NOMO-1 treated with dmso at 0.1 percent for 144 hours (cell line): Measurements from ENCODE around the gene BEX1.
"Not testable (repeated sequence)": the region's sequence is repeated elsewhere in the genome, so short reads cannot be mapped to it uniquely, and the experiment has no call there.

Experiments
- DNase-seq: peaks from one replicate; lab custom pipeline; 2025; ENCODE audit not compliant: unreplicated experiment; lab: John Stamatoyannopoulos, UW

Gene BEX1

DNA sequence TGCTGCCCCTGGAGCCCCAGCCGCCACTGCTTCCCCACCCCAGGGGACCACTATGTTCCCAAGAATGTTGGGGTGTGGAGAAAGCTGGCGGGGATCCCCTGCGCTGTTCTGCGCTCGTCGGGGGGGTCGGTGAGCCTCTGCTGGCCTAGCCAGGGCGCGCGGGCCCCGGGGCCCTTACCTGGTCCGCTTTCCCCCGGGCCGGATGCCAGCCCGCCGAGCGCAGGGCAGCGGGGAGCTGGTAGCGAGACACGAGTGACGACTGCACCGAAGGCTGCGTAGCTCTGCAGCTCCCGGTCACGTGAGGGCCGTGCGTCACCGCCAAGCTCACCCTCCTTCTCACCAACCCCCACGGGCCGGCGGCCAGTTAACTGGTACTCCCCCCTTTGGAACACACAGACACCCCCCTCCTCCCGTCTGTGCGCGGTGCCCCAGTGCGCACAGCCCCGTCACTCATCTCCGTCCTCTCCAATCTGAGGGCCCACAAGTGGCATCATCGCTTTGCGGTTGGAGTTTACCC lies at the start of gene BEX1:
Gene BEX1 (minus strand): TSS at position 254 of the 517 bp plus-strand sequence. CDS start 897 bp downstream, outside the sequence.
- DNase-seq = peak; percentile 77

DNA sequence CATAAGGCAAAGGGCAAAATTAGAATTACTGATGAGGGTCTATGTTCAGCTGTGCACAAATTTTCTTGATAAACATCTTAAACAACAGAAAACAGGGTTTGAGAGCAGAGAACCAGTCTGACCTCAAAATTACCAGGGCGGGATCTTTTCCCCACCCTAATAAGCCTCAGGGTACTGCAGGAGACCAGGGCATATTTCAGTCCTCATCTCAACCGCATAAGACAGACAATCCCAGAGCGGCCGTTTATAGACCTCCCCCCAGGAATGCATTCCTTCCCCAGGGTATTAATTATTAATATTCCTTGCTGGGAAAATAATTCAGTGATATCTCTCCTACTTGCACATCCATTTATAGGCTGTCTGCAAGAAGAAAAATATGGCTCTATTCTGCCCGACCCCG lies 45.5 kb upstream of the BEX1 start:
- not testable (repeated sequence) for DNase-seq

DNA sequence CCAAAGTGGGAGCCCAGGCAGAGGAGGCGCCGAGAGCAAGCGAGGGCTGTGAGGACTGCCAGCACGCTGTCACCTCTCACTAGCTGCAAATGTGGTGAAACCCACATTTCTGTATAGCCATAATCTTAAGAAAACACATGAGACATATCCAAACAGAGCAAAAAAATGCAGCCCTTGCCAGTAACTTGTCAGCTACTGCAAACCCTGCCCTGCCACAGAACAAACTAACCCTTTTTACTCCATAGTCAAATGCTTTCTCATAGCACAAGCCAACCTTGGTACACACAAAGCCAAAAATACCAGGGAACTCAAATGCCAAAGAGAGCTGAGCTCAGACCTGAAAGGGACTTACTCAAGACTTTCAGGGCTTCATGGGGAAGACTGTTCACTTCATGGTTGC lies 43.9 kb upstream of the BEX1 start:
- DNase-seq = no peak

DNA sequence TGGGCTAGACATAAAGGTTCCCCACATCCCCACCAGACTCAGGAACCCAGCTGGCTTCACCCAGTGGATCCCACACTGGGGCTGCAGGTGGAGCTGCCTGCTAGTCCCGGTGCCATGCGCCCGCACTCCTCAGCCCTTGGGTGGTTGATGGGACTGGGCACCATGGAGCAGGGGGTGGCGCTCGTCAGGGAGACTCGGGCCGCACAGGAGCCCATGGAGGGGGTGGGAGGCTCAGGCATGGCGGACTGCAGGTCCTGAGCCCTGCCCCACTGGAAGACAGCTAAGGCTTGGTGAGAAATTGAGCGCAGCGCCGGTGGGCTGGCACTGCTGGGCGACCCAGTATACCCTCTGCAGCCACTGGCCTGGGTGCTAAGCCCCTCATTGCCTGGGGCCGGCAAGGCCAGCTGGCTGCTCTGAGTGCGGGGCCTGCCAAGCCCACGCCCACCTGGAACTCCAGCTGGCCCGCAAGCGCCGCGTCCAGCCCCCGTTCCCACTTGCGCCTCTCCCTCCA lies 43.3 kb upstream of the BEX1 start:
- DNase-seq = not testable (repeated sequence)

DNA sequence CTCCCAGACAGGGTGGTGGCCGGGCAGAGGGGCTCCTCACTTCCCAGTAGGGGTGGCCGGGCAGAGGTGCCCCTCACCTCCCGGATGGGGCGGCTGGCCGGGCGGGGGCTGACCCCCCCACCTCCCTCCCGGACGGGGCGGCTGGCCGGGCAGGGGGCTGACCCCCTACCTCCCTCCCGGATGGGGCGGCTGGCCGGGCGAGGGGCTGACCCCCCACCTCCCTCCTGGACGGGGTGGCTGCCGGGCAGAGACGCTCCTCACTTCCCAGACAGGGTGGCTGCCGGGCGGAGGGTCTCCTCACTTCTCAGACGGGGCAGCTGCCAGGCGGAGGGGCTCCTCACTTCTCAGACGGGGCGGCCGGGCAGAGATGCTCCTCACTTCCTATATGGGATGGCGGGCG lies 40.4 kb upstream of the BEX1 start:
- DNase-seq = not testable (repeated sequence)

DNA sequence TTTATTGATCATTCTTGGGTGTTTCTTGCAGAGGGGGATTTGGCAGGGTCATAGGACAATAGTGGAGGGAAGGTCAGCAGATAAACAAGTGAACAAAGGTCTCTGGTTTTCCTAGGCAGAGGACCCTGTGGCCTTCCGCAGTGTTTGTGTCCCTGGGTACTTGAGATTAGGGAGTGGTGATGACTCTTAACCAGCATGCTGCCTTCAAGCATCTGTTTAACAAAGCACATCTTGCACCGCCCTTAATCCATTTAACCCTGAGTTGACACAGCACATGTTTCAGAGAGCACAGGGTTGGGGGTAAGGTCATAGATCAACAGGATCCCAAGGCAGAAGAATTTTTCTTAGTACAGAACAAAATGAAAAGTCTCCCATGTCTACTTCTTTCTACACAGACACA lies 39.9 kb upstream of the BEX1 start:
- not testable (repeated sequence) for DNase-seq

DNA sequence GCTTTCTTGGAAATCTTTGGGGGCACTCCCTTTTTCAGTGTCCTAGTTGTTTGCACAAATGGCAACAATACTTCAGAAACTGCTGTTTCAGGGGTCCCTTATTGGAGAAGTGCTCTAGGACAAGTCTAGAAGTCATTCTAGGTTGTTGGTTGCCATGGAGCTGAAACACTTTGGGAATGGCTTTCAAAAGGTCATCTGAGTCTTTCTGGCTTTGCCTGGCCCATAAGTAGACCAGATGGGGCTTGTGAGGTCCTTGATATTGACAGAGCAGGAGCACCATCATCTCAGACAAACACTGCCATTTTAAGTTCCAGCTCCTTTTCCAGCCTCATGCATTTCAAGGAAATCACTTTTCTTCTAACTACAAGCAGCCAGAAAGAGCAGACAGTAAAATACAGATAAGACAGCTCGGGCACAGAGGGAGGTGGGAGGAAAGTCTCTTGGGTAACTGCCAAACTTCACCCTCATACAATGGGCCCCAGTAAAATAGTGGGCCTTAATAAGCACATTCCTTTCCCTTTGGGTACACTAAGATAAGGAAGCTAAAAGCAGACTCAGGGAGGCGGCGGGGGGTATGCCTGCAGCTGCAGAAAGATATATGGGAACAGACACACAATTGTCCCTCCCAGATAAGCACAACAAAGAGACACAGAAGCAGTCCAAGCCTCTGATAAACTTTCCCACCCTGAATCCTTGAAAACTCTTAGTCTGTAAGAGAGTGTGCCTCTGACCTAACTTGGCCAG lies 37.5 kb upstream of the BEX1 start:
- no peak for DNase-seq

DNA sequence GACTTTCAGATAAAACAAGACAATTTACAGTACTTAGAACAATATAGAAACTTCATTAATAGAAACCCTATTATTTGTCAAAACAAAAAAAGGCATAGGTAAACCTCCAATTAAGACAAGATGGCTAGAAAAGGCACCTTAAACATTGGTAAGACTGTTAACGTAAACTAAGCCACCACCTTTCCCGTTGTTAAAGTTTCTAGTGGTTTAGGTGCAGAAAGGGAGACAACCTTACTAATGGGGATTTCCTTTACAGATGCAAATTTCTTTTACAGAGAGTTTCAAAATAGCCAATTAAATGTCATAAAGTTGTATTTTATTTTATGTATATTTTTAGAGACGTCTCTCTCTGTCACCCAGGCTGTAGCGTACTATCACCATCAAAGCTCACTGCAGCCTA lies 36.5 kb upstream of the BEX1 start:
- no peak for DNase-seq

DNA sequence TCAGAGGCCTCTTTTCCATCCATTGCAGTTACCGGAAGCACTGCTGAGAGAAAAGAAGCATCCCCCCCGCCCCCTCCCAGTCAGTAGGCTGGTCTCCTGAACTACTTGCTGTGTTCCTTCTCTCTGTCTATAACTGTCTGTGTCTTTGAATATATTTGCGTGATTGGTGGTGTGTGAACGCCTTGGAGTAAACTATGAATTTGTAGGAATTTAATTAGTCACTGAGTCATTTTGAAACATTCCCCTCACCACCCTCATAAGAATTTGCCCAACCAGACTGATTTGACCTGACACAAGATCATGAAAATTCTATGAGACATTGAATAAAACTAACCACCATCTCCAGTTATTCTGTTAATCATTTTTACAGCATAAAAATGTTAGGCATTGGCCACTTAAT lies 35.7 kb upstream of the BEX1 start:
- DNase-seq = no peak

DNA sequence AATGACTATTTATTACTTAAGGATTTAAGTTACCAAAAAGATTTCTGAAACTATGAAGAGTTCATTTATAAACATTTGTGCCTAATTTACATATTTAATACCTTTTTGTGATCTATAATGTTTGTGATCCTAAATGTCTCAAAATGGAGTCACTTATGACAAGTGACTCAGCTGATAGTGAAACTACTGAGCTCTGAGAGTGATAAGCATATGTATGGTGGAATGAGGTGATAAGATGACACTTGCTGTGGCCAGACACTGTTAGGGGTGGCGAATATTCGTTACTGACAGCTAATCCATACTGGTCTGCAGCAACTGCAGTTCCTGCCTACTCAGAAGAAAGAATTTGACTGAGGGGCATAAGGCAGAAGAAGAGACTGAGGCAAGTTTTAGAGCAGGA lies 34.5 kb upstream of the BEX1 start:
- DNase-seq = no peak

DNA sequence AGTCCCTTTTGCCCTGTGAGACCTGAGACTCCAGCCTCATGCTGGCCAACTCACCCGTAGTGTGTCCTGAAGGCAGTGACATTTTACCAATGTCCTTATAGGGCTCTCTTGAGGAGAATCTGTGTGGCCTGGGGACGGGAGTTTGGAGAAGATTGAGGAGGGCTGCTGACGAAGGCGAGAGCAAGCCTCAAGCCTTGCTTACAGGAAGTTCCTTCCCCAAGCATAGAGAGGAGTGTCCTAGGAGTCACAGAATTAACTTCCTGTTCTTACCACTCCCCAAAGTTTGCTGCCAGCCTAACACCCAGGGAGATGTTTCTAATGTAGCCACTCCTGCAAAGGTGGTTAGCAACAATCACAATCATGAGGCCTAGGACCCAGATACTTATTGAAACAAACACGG lies 29.0 kb upstream of the BEX1 start, which contains the start of gene NXF3:
Gene NXF3 (minus strand): TSS at position 202 of the 400 bp plus-strand sequence. CDS start 120 bp downstream, at position 82.
- DNase-seq = peak; percentile 73

DNA sequence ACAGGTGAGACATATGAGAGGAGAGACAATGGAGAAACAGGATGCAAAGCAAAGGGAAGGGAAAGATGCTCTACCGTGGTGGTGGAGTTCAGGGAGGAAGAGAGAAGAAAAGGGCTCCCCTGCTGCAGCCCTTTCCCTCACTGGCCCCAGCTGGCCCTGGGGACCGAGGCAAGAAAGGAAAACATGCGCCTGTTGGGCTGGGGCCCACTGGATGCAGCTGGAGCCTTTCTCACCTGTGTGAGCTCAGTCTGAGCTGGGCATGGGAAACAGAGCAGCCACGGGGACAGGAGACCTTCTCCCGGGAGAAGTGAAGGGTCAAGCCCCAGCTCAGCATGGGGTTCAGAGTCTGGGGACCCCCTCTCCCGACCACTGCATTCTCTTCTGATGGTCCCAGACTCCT lies 17.1 kb upstream of the BEX1 start:
- no peak for DNase-seq

DNA sequence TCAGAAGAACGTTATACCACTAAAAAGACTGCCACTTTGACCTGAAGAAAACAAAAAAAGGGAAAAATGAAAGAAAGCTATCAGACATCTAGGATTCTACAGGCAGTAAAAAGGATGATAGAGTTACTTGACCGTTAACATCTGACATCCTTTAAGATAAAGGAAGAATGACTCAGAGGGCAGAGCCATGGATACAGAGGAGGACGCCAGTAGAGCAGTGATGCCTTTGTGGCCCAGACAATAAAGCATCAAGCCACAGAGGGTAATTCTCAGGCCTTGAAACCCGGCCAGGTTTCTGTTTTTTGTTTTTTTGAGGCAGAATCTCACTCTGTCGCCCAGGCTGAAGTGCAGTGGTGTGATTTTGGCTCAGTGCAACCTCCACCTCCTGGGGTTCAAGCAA lies 9.5 kb upstream of the BEX1 start:
- no peak for DNase-seq

DNA sequence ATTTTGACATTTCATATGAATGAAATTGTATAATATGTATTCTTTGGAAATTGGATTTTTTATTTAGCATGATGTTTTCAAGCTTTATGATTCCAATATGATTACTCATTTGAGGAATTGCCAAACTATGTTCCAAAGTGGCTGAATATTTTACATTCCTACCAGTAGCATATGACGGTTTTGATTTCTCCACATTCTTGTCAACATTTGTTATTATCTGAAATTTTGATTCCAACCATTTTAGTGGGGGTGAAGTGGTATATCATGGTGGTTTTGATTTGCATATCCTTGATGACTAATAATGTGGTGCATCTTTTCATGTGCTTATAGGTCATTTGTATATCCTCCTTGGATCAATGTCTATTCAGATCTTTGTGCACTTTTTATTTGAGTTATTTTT lies 2.6 kb upstream of the BEX1 start:
- DNase-seq = no peak

DNA sequence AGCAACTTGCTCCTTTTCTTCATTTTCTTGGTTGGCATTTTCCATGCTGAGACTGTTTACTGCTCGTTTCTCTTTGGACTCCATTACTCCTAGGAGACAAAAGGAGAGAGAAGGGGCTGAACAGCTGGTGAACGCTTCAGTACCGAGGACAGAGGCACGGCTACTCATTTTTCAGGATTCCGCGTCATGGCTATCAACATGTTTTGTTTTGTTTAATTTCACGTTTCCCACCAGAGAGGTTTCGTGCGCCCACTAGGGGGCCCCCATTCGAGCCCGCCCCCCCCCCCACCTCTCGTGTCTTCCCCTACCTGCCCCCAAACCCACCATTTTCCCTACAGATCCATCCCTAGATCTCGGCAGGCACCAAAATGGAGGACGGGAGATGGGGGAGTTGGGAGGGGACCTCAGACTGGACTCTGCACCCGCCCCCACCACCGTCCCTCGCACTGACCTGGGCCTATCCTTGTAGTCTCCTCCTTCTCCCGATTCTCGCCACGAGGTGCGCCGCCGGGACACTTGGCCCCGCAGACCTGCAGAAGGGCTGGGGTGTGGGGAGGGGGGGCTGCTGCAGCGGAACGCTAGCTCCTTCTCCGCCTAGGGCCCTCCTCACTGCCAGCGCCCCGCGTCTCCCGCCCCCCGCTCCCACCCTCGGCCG lies 653 bp downstream of the BEX1 start:
- DNase-seq = peak; percentile 5

DNA sequence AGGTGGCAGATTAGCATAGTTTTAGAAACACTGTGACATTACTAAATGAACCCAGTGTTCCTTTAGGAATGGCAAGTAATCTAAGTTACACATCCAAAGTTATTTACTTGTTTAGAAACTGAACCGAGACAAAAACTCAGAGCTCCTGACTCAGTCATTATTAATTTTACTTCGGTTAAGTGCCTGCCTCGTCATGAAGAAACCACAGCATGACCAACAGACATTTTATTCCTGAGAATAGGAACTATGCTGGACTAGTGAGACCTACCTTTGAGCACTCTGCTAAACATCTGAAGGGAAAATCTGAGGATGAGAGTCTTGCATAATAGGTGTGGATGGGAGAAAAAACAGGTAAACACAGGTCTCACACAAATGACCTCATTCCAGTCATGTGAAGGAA lies 2.5 kb downstream of the BEX1 start:
- DNase-seq = no peak

DNA sequence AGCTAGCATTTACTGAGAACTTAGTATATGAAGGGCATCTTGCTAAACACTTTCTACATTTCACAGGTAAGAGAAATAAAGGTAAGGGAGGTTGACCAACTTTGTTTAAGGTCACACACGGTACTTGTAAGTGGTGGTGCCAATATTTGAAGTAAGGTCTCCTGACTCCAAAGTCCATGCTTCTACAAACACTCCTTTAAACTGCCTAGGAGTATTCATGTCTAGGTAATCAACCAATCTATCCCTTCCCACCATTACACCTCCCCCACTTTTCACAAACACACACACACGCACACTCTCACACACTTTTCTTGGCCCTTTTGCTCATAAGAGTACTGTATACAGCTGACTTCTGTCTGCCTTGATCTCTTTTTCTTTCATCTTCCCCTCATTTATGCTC lies 7.1 kb downstream of the BEX1 start:
- no peak for DNase-seq

DNA sequence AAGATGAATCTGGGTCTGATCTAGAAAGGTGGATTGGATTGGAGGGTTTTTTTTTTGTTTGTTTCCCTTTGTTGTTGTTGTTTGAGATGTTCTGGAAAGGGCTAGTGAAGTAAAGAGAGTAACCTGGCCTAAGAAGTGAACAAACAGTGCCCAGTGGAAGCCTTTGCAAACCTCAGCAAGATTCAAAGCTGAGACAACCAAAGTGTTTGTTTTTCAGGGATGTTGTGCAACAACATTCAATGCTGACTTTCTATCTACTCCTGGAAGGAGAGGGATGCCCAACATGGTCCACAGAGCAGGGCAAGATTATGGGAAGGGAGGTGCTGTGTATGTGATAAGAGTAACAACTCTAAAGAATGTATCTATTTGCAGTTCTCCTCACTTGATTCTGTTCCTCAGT lies 11.3 kb downstream of the BEX1 start:
- no peak for DNase-seq

DNA sequence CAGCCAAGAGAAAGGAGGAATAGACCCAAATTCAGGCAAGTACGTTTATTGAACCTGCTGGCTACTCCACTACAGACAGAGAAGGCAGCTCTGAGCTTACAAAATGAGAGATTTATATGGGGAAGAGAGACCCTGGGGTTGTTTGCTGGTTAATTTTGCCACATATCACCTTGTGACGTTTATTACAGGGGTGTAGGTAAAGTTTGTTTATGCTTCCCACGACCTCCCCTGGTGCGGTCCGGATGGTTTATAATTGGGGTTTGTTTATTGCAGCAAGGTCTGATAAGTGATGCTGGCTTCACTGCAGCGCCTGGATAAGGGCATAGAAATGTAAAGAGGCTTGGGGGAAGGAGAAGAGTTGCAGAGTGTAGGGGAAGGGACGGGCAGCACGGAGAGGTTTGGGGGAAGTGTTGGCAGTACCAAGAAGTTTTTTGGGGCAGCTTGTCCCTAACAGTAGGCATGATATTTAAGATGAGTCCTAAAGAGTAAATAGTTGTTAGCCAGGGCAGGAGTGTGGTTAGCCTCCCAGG lies 12.6 kb downstream of the BEX1 start:
- no peak for DNase-seq

DNA sequence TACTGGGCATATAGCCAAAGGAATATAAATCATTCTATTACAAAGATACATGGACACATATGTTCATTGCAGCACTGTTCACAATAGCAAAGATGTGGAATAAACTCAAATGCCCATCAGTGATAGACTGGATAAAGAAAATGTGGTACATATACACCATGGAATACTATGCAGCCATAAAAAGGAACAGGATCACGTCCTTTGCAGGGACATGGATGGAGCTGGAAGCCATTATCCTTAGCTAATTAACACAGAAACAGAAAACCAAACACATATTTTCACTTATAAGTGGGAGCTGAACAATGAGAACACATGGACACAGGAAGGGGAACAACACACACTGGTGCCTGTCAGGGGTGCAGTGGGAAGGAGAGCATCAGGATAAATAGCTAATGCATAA lies 30.6 kb downstream of the BEX1 start:
- DNase-seq = not testable (repeated sequence)

DNA sequence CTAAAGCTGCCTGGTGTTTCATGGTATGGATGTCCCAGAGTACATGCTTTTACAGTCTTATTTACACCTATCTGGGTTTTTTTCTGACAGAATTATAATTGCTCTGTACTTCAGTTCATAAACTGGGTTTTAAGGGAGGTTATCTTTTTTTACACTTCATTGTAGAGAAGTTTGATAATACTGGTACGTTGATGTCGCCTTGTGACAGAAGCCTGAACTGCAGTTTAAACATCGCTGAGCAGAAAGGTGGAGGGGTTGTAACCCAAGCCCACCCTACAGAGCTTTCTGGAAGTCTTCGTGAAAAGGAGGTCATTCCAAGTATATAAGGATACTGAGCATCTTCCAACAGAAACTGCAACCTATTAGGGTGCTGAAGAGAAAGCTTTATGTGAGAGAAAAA lies 46.4 kb downstream of the BEX1 start:
- no peak for DNase-seq

DNA sequence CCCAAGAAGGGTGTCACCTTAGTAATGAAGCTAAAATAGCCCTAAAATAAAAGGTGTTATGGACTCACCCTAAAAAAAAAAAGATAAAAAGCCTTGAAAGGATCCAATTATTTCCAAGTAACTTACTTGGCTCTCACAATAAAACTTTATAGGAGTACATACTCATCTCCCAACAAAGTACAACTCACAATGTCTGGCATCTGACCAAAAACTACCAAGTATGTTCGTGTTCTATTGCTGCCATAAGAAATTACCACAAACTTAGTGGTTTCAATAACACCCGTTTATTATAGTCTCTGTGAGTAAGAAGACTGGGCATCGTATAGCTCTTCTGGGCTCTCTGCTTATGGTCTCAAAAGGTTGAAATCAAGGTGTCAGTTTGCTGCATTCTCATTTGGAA lies 51.0 kb downstream of the BEX1 start:
- no peak for DNase-seq
